ENCODE data around the gene DPP6.

DNA sequence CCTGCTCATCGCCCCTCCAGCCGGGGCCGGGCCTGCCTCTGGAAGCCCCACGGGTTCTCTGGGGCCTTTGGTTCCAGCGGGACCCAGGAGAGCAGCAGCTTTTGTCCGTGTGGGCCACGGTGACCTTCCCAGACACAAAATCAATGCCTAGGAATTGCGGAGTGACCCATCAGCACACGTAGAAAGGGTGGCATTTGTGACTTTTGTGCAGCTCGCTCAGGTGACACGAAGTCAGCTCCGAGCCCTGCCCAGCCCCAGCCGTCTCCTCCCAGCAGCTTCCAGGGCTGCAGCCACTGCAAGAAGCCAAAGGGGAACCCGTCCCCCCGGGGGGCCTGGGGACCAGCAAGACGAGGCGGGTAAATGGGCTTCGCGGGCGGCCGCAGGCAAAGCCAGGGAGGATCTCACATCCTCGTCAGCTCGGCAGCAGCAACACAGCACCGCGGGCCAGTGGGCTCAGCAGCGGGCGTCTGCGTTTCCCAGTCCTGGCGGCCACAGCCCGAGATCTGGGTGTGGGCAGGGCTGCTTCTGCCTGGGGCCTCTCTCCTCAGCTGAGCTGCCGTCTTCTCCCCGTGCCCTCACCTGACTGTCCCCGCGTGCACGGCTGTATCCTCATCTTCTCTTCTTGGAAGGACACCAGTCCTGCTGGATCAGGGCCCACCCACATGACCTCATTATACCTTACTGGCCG, 862.3 kb downstream of the DPP6 start:
- TF ChIP-seq, protein P1, sequence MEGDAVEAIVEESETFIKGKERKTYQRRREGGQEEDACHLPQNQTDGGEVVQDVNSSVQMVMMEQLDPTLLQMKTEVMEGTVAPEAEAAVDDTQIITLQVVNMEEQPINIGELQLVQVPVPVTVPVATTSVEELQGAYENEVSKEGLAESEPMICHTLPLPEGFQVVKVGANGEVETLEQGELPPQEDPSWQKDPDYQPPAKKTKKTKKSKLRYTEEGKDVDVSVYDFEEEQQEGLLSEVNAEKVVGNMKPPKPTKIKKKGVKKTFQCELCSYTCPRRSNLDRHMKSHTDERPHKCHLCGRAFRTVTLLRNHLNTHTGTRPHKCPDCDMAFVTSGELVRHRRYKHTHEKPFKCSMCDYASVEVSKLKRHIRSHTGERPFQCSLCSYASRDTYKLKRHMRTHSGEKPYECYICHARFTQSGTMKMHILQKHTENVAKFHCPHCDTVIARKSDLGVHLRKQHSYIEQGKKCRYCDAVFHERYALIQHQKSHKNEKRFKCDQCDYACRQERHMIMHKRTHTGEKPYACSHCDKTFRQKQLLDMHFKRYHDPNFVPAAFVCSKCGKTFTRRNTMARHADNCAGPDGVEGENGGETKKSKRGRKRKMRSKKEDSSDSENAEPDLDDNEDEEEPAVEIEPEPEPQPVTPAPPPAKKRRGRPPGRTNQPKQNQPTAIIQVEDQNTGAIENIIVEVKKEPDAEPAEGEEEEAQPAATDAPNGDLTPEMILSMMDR (IDR thresholded peaks at IDR 0.05) = no peak
- TF ChIP-seq TCF7L2 (IDR thresholded peaks at IDR 0.05; ENCODE audit: low read depth, low read length) (no peak), POLR2AphosphoS5 (IDR thresholded peaks at IDR 0.05; ENCODE audit: low read depth, low read length) (no peak), SIN3A (IDR thresholded peaks at IDR 0.05; ENCODE audit: borderline replicate concordance, insufficient read depth, low read depth, low read length) (no peak)
- TF ChIP-seq, protein P2, sequence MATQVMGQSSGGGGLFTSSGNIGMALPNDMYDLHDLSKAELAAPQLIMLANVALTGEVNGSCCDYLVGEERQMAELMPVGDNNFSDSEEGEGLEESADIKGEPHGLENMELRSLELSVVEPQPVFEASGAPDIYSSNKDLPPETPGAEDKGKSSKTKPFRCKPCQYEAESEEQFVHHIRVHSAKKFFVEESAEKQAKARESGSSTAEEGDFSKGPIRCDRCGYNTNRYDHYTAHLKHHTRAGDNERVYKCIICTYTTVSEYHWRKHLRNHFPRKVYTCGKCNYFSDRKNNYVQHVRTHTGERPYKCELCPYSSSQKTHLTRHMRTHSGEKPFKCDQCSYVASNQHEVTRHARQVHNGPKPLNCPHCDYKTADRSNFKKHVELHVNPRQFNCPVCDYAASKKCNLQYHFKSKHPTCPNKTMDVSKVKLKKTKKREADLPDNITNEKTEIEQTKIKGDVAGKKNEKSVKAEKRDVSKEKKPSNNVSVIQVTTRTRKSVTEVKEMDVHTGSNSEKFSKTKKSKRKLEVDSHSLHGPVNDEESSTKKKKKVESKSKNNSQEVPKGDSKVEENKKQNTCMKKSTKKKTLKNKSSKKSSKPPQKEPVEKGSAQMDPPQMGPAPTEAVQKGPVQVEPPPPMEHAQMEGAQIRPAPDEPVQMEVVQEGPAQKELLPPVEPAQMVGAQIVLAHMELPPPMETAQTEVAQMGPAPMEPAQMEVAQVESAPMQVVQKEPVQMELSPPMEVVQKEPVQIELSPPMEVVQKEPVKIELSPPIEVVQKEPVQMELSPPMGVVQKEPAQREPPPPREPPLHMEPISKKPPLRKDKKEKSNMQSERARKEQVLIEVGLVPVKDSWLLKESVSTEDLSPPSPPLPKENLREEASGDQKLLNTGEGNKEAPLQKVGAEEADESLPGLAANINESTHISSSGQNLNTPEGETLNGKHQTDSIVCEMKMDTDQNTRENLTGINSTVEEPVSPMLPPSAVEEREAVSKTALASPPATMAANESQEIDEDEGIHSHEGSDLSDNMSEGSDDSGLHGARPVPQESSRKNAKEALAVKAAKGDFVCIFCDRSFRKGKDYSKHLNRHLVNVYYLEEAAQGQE (IDR thresholded peaks at IDR 0.05; ENCODE audit: insufficient read depth in 1 of 2, low read depth in 2 of 2, low read length in 1 of 2) = no peak

Measured in Panc1 (cell line).